Loucy (cell line): Measurements from ENCODE around the gene BBS4.

Experiments used
- EZH2phosphoT487 ChIP-seq: fragments of 200-600 bp; IDR thresholded peaks from 2 replicates; pipeline ENCODE4 v1.6.1; 2018; ENCODE audit warnings: antibody characterized with exemption, mild to moderate bottlenecking, moderate library complexity, borderline replicate concordance
- TF ChIP-seq, protein P1 (sequence below): fragments of 200-600 bp; sonication (generic); conservative IDR thresholded peaks from 2 replicates; pipeline ENCODE4 v1.5.1; 2014; ENCODE audit warnings: mild to moderate bottlenecking, antibody characterized with exemption, low read length

DNA sequence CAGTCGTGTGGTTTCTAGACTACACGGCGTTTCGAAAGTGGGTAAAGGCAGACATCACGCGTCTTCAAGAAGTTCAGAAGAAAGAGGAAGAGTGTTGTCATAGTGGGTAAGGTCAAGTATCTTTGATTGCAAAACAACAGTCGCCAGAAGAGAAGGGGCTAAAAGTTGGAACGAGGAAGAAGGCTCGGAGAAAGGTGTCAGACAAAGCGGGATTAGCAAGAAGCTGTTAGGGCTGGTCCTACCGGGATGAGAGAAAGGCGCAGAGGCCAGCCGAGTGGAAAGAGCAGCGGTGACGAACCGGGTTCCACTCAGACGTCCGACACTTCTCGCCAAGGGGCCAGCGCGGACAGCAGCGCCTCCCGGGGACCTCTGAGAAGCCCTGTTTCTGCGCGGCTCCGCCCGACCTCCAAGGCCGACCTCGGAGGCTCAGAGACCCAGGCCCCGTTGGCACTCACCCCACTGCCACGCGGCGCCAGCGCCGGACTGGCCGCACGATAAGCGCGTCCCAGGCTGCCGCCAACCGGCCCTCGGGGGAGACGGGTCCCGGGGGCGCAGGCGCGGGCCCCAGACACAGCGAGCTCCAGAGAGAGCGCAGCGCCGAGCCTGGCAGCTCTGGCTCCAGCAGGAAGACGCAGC is 97.1 kb downstream of the BBS4 start:
- TF ChIP-seq, protein P1, sequence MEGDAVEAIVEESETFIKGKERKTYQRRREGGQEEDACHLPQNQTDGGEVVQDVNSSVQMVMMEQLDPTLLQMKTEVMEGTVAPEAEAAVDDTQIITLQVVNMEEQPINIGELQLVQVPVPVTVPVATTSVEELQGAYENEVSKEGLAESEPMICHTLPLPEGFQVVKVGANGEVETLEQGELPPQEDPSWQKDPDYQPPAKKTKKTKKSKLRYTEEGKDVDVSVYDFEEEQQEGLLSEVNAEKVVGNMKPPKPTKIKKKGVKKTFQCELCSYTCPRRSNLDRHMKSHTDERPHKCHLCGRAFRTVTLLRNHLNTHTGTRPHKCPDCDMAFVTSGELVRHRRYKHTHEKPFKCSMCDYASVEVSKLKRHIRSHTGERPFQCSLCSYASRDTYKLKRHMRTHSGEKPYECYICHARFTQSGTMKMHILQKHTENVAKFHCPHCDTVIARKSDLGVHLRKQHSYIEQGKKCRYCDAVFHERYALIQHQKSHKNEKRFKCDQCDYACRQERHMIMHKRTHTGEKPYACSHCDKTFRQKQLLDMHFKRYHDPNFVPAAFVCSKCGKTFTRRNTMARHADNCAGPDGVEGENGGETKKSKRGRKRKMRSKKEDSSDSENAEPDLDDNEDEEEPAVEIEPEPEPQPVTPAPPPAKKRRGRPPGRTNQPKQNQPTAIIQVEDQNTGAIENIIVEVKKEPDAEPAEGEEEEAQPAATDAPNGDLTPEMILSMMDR: no peak
- TF ChIP-seq EZH2phosphoT487: no peak
